Measurements from ENCODE around the gene EPN3. TPM values are rescaled to one million over a fixed set of nuclear protein-coding genes. Genes with fewer than 3 reads are reported as not detected.

Gene EPN3
- total RNA-seq, 4 donors from 2014 or later, result 30.3 to 110 (median 78.5) TPM

GRCh38 chr17:50547736-50548083 lies 15.2 kb downstream of the EPN3 start:
- no peak for TF ChIP-seq EP300 (IDR thresholded peaks at IDR 0.05)
- TF ChIP-seq CTCF (IDR thresholded peaks at IDR 0.05), result no peak
- no peak for TF ChIP-seq POLR2AphosphoS5 (IDR thresholded peaks at IDR 0.05)
- TF ChIP-seq POLR2A (IDR thresholded peaks at IDR 0.05), result no peak
- WGBS, result 83% methylated on average over 1 of the region's 5 CpGs

DNA sequence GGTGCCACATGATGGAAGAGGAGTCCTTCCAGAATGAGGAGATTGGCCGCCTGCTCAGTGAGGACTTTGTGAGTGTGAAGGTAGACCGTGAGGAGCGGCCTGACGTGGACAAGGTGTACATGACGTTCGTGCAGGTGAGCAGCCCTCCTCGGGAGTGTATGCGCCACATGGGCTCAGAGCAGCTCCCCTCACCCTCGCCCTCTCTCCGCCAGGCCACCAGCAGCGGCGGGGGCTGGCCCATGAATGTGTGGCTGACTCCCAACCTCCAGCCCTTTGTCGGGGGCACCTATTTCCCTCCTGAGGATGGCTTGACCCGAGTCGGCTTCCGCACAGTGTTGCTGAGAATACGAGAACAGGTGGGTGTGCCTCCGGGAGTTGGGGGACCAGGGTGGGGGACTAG lies 16.3 kb downstream of the EPN3 start:
- peaks cover 22% of the 10 kb centered on the region for H3K36me3 ChIP-seq
- WGBS, result 94% methylated on average over 18 of the region's 18 CpGs
- no peaks in the 10 kb centered on the region for H3K27me3 ChIP-seq
- no peak overlapping the region for H3K27ac ChIP-seq
- no peaks in the 10 kb centered on the region for H3K9me3 ChIP-seq
- no peak overlapping the region for H3K4me3 ChIP-seq
- DNase-seq (ENCODE audit: low spot score in 2 of 2), result no peak
- peaks cover 19% of the 10 kb centered on the region for H3K4me1 ChIP-seq
- TF ChIP-seq CTCF (IDR thresholded peaks at IDR 0.05) (no peak), EP300 (IDR thresholded peaks at IDR 0.05) (no peak), POLR2AphosphoS5 (IDR thresholded peaks at IDR 0.05) (no peak), POLR2A (IDR thresholded peaks at IDR 0.05) (no peak)

More at GRCh38 chr17:50547736-50548083, 15.2 kb downstream of the EPN3 start:
- H3K27me3 ChIP-seq, result no peaks in the 10 kb centered on the region
- H3K9me3 ChIP-seq, result no peaks in the 10 kb centered on the region
- H3K36me3 ChIP-seq, result peaks cover 22% of the 10 kb centered on the region
- peak overlapping the region; percentile 80 for H3K4me3 ChIP-seq
- no peak for DNase-seq (ENCODE audit: low spot score in 2 of 2)
- H3K4me1 ChIP-seq, result peaks cover 27% of the 10 kb centered on the region
- no peak overlapping the region for H3K27ac ChIP-seq

- Histone ChIP-seq H3K9me3 (no peaks in the 10 kb centered on the region), H3K4me3 (no peak overlapping the region)
- no peak for TF ChIP-seq EP300 (IDR thresholded peaks at IDR 0.05)
- no peak for TF ChIP-seq POLR2AphosphoS5 (IDR thresholded peaks at IDR 0.05)
- TF ChIP-seq POLR2A (IDR thresholded peaks at IDR 0.05), result no peak
- no peak for TF ChIP-seq CTCF (IDR thresholded peaks at IDR 0.05)
Observed at GRCh38 chr17:50549256-50549941, 16.9 kb downstream of the EPN3 start.

GRCh38 chr17:50549969-50550368 lies 17.4 kb downstream of the EPN3 start:
- Histone ChIP-seq H3K9me3 (no peaks in the 10 kb centered on the region), H3K27me3 (no peaks in the 10 kb centered on the region), H3K4me3 (no peak overlapping the region), H3K36me3 (peaks cover 22% of the 10 kb centered on the region), H3K4me1 (peaks cover 19% of the 10 kb centered on the region), H3K27ac (no peak overlapping the region)
- TF ChIP-seq CTCF (IDR thresholded peaks at IDR 0.05) (no peak), POLR2AphosphoS5 (IDR thresholded peaks at IDR 0.05) (no peak), EP300 (IDR thresholded peaks at IDR 0.05) (no peak), POLR2A (IDR thresholded peaks at IDR 0.05) (no peak)
- WGBS, result 85% methylated on average over 4 of the region's 11 CpGs
- DNase-seq (ENCODE audit: low spot score in 2 of 2), result no peak

More at GRCh38 chr17:50549256-50549941, 16.9 kb downstream of the EPN3 start:
- 92% methylated on average over 18 of the region's 19 CpGs for WGBS
- peaks cover 19% of the 10 kb centered on the region for H3K4me1 ChIP-seq
- no peaks in the 10 kb centered on the region for H3K27me3 ChIP-seq
- H3K27ac ChIP-seq, result no peak overlapping the region
- peaks cover 22% of the 10 kb centered on the region for H3K36me3 ChIP-seq
- DNase-seq (ENCODE audit: low spot score in 2 of 2), result no peak

- peaks cover 30% of the 10 kb centered on the region for H3K36me3 ChIP-seq
- no peaks in the 10 kb centered on the region for H3K27me3 ChIP-seq
- no peaks in the 10 kb centered on the region for H3K9me3 ChIP-seq
- peaks cover 19% of the 10 kb centered on the region for H3K4me1 ChIP-seq
- H3K27ac ChIP-seq, result no peak overlapping the region
- 75% methylated on average over 23 of the region's 32 CpGs for WGBS
- no peak overlapping the region for H3K4me3 ChIP-seq
- DNase-seq (ENCODE audit: low spot score in 2 of 2), result peak in 1 of 2 donors; percentile 87
- no peak for TF ChIP-seq EP300 (IDR thresholded peaks at IDR 0.05)
- peak; percentile 31 to 69 for TF ChIP-seq CTCF (IDR thresholded peaks at IDR 0.05)
Observed at GRCh38 chr17:50550661-50551432, 18.3 kb downstream of the EPN3 start.

Data from suprapubic skin (tissue), 4 donors.